ENCODE data around the gene SEBOX.

Gene SEBOX

GRCh38 chr17:28364665-28365363 is at the start of gene SEBOX:
Gene SEBOX (minus strand): TSS chr17:28365199. CDS start chr17:28365151, 48 bp downstream.
- in situ Hi-C loops (cut with HindIII; ENCODE audit: low sequenced_read_pairs) = no loop called here

- in situ Hi-C loops (cut with HindIII; ENCODE audit: low sequenced_read_pairs) = no loop called here
Observed at GRCh38 chr17:28413804-28414203, 48.8 kb upstream of the SEBOX start.

DNA sequence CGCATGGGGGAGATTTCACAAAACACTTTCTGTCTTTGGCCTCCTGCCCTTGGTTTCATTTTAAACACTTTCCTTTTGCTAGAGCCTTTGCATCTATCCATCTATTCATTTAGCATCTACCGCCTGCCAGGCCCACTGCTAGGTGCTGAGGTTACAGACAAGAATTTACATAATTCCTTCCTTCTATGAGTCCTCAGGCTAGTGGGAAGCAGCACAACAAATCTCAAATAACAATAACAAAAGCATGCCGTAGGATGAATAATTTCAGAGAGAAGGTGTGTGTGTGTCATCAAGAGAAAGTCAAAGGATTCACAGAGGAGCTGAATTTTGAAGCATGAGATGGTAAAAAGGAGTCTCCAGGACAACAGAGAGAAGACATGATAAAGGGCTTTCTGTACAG is 47.1 kb upstream of the SEBOX start:
- in situ Hi-C loops (cut with HindIII; ENCODE audit: low sequenced_read_pairs) = no loop called here

DNA sequence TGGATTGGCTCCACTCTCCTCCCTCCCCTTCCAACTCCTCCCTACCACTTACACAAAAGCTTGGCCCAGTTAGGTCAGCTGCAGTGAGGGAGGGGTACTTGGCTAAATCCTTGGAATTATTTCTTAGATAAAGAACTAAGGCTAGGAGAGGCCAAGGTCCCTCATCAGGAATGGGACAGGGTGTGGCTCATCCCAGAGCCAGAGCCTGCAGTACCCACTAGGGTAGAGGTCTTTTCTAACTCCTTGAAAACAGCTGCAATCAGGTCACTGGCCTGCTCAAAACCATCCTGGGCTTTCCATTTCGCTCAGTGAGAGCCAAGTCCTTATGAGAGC is 42.9 kb upstream of the SEBOX start:
- in situ Hi-C loops (cut with HindIII; ENCODE audit: low sequenced_read_pairs) = no loop called here

DNA sequence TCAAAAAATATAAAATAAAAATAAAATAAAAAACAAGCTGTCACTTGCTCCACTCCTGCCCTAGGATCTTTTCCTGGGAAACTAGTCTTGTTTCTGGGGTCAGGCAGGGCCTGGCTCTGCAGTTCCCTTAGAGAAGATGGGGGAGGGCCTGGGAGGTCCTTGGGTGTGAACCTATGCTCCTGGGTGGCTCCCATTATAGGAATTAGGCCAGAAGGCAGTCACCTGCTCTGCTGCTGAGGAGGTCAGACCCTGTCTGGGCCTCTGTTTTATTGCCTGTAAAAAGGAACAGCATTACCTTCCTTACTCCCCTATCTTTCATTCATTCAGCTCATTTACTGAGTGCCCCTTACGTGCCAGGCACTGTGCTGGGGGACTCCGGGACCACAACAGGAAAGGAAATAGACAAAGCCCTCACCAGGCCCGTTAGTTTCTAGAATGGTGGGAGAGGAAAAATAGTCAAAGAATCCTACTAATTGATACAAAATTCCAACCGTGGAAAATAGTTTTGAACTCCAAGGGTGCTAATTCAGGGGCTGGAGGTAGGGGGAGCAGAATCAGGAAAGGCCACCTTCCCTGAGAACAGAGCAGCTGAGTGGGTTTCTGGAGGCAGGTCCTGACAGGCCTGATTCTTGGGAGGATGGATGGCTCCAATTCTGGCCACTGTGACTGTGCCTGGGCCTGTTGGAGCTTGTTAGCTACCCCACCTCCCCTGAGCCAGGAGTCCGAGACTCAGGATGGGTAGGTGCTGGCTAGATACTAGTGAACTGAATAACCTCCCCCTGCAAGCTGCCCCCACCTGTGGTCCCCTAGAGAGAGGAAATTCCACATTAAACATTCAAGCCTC is 42.4 kb upstream of the SEBOX start:
- in situ Hi-C loops (cut with HindIII; ENCODE audit: low sequenced_read_pairs) = no loop called here

DNA sequence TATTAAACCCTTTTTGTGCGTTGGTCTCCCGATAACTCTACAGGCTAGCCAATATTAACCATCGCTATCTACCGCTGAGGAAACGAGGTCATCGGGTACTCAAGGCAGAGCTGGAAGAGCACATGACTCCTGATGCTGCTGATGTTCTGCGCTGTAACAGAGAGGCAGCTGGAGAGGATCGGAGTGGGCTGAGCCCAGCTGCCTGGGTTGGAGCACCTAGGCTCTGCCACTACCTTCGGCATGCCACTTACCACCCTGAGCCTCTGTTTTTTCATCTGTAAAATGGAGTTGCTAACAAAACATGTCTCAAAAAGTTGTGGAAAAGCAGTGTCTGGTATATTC is 41.4 kb upstream of the SEBOX start:
- in situ Hi-C loops (cut with HindIII; ENCODE audit: low sequenced_read_pairs) = no loop called here

GRCh38 chr17:28405632-28406472 is 40.9 kb upstream of the SEBOX start, which contains the start of gene SLC46A1:
Gene SLC46A1 (minus strand): TSS chr17:28406212. CDS start chr17:28406114, 98 bp downstream.
- in situ Hi-C loops (cut with HindIII; ENCODE audit: low sequenced_read_pairs) = no loop called here

- in situ Hi-C loops (cut with HindIII; ENCODE audit: low sequenced_read_pairs) = no loop called here
Observed at GRCh38 chr17:28404812-28405570, 40.0 kb upstream of the SEBOX start.

DNA sequence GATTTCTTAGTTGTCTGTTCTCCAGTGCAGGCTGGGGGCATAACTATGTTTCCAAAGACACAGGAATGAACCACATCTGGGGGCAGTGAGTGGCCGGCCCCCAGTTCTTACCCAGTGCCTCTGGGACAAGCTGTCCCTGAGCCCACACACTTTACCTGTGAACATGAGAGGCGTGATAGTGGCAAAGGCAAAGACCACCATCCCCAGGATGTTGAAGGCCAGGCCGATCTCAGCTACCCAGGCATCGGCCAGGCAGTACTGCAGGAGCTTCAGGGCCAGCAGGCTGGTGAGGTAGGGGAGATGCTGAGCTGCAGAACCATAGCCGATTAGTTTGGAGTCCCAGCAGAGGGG is 39.4 kb upstream of the SEBOX start:
- in situ Hi-C loops (cut with HindIII; ENCODE audit: low sequenced_read_pairs) = no loop called here

GRCh38 chr17:28404007-28404406 is 39.0 kb upstream of the SEBOX start:
- in situ Hi-C loops (cut with HindIII; ENCODE audit: low sequenced_read_pairs) = no loop called here

DNA sequence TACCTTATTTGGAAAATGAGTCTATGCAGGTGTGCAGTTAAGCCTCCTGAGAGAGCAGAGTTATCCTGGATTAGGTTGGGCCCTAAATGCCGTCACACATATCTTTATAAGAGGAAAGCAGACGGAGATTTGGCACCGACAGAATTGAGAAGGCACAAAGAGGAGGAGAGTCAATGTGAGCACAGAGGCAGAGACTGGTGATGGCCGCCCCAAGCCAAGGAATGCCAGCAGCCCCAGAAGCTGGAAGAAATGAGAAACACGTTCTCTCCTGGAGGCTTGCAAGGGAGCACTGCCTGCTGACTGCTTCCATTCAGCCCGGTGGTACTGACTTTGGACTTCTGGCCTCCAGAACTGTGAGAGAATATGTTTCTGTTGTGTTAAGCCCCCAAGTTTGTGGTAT is 37.8 kb upstream of the SEBOX start:
- in situ Hi-C loops (cut with HindIII; ENCODE audit: low sequenced_read_pairs) = no loop called here

- in situ Hi-C loops (cut with HindIII; ENCODE audit: low sequenced_read_pairs) = no loop called here
Observed at GRCh38 chr17:28402224-28402630, 37.2 kb upstream of the SEBOX start.

DNA sequence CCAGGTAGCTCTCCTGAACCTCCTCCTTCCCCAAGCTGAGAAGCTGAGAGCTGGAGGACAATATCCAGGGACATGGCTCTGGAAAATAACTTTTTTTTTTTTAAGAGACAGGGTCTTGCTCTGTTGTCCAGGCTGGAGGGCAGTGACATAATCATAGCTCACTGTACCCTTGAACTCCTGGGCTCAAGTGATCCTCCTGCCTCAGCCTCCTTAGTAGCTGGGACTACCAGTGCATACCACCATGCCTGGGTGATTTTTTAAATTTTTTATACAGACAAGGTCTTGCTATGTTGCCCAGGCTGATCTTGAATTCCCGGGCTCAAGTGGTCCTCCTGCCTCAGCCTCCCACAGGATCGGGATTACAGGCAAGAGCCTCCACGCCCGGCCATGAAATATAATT is 34.8 kb upstream of the SEBOX start:
- in situ Hi-C loops (cut with HindIII; ENCODE audit: low sequenced_read_pairs) = no loop called here

GRCh38 chr17:28398280-28398981 is 33.4 kb upstream of the SEBOX start:
- in situ Hi-C loops (cut with HindIII; ENCODE audit: low sequenced_read_pairs) = no loop called here

- in situ Hi-C loops (cut with HindIII; ENCODE audit: low sequenced_read_pairs) = no loop called here
Observed at GRCh38 chr17:28397687-28398279, 32.8 kb upstream of the SEBOX start.

DNA sequence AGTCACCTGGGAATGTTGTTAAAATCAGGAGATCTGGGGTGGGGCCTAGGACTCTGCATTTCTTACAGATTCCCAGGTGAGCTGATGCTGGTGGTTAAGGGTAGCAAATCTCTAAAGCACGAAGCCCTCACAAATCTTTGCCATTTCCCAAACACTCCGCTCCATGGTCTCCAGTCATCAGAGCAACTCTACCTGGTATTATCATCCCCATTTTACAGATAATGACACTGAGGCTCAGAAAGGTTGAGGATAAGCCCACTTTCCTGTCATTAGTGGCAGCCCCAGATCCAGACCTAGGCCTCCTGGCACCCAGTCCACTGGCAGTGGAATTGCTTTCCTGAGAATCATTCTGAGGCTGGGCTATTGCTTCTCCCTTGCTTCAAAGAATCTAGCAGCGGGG is 32.3 kb upstream of the SEBOX start:
- in situ Hi-C loops (cut with HindIII; ENCODE audit: low sequenced_read_pairs) = no loop called here

DNA sequence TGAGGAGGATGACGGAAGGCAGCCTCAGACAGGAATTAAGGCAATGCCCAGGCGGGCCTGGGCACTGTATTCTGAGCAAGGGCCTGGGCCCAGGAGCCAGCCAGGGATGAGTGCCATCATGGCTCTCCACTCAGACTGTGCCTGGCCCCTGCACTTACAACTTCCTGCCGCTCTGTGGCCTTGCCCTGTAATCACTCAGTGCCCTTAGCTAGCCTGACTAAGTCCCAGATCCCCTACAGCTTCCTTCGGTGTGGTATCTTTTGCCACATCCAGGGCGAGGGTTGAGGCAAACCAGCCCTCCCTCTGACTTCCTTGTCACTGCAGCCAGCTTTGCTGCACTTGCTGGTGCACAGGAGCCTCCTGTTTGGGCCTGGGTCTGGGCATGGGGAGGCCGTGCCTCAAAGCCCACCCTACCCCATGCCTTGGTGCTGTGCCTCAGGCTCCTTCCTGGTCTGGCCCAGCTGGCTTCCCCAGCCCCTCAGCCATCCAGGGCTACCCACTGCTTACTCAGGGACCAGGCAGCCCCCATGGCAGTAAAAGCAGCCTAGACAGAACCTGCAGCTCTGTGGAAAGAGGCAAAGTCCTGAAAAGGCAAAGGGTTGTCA is 31.7 kb upstream of the SEBOX start:
- in situ Hi-C loops (cut with HindIII; ENCODE audit: low sequenced_read_pairs) = no loop called here

GRCh38 chr17:28395968-28396367 is 31.0 kb upstream of the SEBOX start:
- in situ Hi-C loops (cut with HindIII; ENCODE audit: low sequenced_read_pairs) = no loop called here

GRCh38 chr17:28395426-28395825 is 30.4 kb upstream of the SEBOX start:
- in situ Hi-C loops (cut with HindIII; ENCODE audit: low sequenced_read_pairs) = no loop called here
